Endothelial cell (in vitro differentiated cells): ENCODE results near the gene ABCB1. TPM values are rescaled to one million over a fixed set of nuclear protein-coding genes. Genes with fewer than 3 reads are reported as not detected.

ENCODE experiments used
- DNase-seq: peaks from one replicate; pipeline ENCODE4 v3.0.0; 2021; ENCODE audit warnings: low spot score
- H3K27ac Mint-ChIP-seq: one replicate; pipeline ENCODE4 v1.8.0; 2021; ENCODE audit warnings: mixed read lengths, inconsistent platforms; ENCODE audit not compliant: unreplicated experiment
- H3K27me3 Mint-ChIP-seq: one replicate; pipeline ENCODE4 v1.8.0; 2021; ENCODE audit warnings: mild to moderate bottlenecking, moderate library complexity, mixed read lengths, inconsistent platforms; ENCODE audit not compliant: unreplicated experiment
- H3K36me3 Mint-ChIP-seq: one replicate; pipeline ENCODE4 v1.8.0; 2021; ENCODE audit warnings: mild to moderate bottlenecking, low read depth, mixed read lengths, inconsistent platforms; ENCODE audit not compliant: unreplicated experiment
- H3K4me1 Mint-ChIP-seq: one replicate; pipeline ENCODE4 v1.8.0; 2021; ENCODE audit warnings: mild to moderate bottlenecking, mixed read lengths, inconsistent platforms; ENCODE audit not compliant: unreplicated experiment
- H3K4me3 Mint-ChIP-seq: one replicate; pipeline ENCODE4 v1.8.0; 2021; ENCODE audit warnings: mild to moderate bottlenecking, mixed read lengths, inconsistent platforms; ENCODE audit not compliant: unreplicated experiment
- H3K9me3 Mint-ChIP-seq: one replicate; pipeline ENCODE4 v1.8.0; 2021; ENCODE audit warnings: mixed read lengths, inconsistent platforms; ENCODE audit not compliant: unreplicated experiment
- CTCF ChIP-seq: fragments of 200-600 bp; sonication (generic); IDR thresholded peaks from one replicate; pipeline ENCODE4 v1.5.0; 2021; ENCODE audit warnings: antibody characterized with exemption; ENCODE audit not compliant: unreplicated experiment
- total RNA-seq: library from RNA; stranded (reverse); fragmentation: NEBNext Ultra II Directional; extraction: Animal tissue kit (Norgen Biotek cat#: 25700); gene quantifications from one replicate; pipeline ENCODE4 v1.2.1, GENCODE V29; 2021; ENCODE audit not compliant: unreplicated experiment

Gene ABCB1
- total RNA-seq, 1 donor from 2014 or later: 1.0 TPM

GRCh38 chr7:87506246-87507180, 94.2 kb downstream of the ABCB1 start:
- H3K4me1 Mint-ChIP-seq: peaks cover 3% of the 10 kb centered on the region
- H3K27ac Mint-ChIP-seq: no peak overlapping the region
- H3K27me3 Mint-ChIP-seq: no peaks in the 10 kb centered on the region
- no peak for DNase-seq
- H3K9me3 Mint-ChIP-seq: no peaks in the 10 kb centered on the region
- H3K4me3 Mint-ChIP-seq: no peak overlapping the region
- no peak for TF ChIP-seq CTCF
- H3K36me3 Mint-ChIP-seq: no peaks in the 10 kb centered on the region

GRCh38 chr7:87505557-87506245, 95.0 kb downstream of the ABCB1 start:
- no peak for TF ChIP-seq CTCF
- Mint-ChIP-seq H3K27ac (no peak overlapping the region), H3K4me1 (peaks cover 3% of the 10 kb centered on the region), H3K27me3 (no peaks in the 10 kb centered on the region), H3K36me3 (no peaks in the 10 kb centered on the region), H3K4me3 (no peak overlapping the region), H3K9me3 (no peaks in the 10 kb centered on the region)
- DNase-seq: no peak

DNA sequence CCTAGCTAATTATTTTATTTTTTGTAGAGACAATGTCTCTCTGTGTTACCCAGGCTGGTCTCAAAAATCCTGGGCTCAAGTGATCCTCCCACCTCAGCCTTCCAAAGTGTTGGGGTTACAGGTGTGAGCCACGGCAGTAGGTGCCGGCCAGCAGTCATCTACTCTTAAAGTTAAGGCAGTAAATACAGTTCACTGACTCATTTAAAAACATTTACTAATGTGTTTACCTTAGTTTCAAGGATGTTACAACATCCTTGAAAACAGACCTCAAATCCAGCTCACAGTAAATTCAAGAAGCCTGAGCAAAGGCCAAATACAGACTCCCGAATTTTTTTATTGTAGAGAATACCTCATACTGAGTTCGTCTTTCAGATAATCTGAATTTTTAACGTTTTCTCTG, 95.6 kb downstream of the ABCB1 start:
- no peaks in the 10 kb centered on the region for H3K36me3 Mint-ChIP-seq
- no peak for DNase-seq
- no peaks in the 10 kb centered on the region for H3K9me3 Mint-ChIP-seq
- H3K4me3 Mint-ChIP-seq: no peak overlapping the region
- TF ChIP-seq CTCF: no peak
- no peak overlapping the region for H3K27ac Mint-ChIP-seq
- H3K4me1 Mint-ChIP-seq: peaks cover 3% of the 10 kb centered on the region
- no peaks in the 10 kb centered on the region for H3K27me3 Mint-ChIP-seq

- no peaks in the 10 kb centered on the region for H3K36me3 Mint-ChIP-seq
- no peaks in the 10 kb centered on the region for H3K9me3 Mint-ChIP-seq
- no peak overlapping the region for H3K4me3 Mint-ChIP-seq
- no peak overlapping the region for H3K27ac Mint-ChIP-seq
- H3K27me3 Mint-ChIP-seq: no peaks in the 10 kb centered on the region
- H3K4me1 Mint-ChIP-seq: no peaks in the 10 kb centered on the region
- no peak for TF ChIP-seq CTCF
- no peak for DNase-seq
Observed at GRCh38 chr7:87499494-87499893, 101.2 kb downstream of the ABCB1 start.

- no peak for TF ChIP-seq CTCF
- no peak for DNase-seq
- Mint-ChIP-seq H3K9me3 (no peaks in the 10 kb centered on the region), H3K4me3 (no peak overlapping the region), H3K27ac (no peak overlapping the region), H3K27me3 (no peaks in the 10 kb centered on the region), H3K4me1 (no peaks in the 10 kb centered on the region), H3K36me3 (no peaks in the 10 kb centered on the region)
Observed at GRCh38 chr7:87498893-87499292, 101.8 kb downstream of the ABCB1 start.
